Skeletal muscle tissue (tissue), 4 donors: ENCODE data around the gene TSPEAR. TPM values are rescaled to one million over a fixed set of nuclear protein-coding genes. Genes with fewer than 3 reads are reported as not detected.
A peak's percentile ranks its signal among the peaks of the same experiment; 100 is the strongest.

Experiments
- H3K27ac ChIP-seq: one replicate; pipeline ENCODE4 v1.7.0; 2013; ENCODE audit warnings: mild to moderate bottlenecking, low read depth, low read length, inconsistent platforms
- H3K27me3 ChIP-seq, 3 donors: one replicate each; pipeline ENCODE4 v1.7.0; 2013; ENCODE audit warnings: low read length in 3 of 3; ENCODE audit not compliant: control insufficient read depth in 3 of 3, insufficient read depth in 3 of 3
- H3K36me3 ChIP-seq, 3 donors: one replicate each; pipeline ENCODE4 v1.7.0; 2013; ENCODE audit warnings: low read length in 3 of 3; ENCODE audit not compliant: control insufficient read depth in 3 of 3, insufficient read depth in 3 of 3
- H3K4me1 ChIP-seq, 3 donors: one replicate each; pipeline ENCODE4 v1.7.0; 2013; ENCODE audit warnings: low read length in 3 of 3, mild to moderate bottlenecking in 3 of 3; ENCODE audit not compliant: control insufficient read depth in 3 of 3, insufficient read depth in 3 of 3
- H3K4me3 ChIP-seq, 3 donors: one replicate each; pipeline ENCODE4 v1.7.0; 2013; ENCODE audit warnings: low read length in 3 of 3
- H3K9ac ChIP-seq, 3 donors: one replicate each; pipeline ENCODE4 v1.7.0; 2013; ENCODE audit warnings: low read length in 3 of 3, mild to moderate bottlenecking in 3 of 3, moderate library complexity in 2 of 3, low read depth in 1 of 3
- H3K9me3 ChIP-seq, 3 donors: one replicate each; pipeline ENCODE4 v1.7.0; 2013; ENCODE audit warnings: low read length in 3 of 3; ENCODE audit not compliant: control insufficient read depth in 3 of 3
- total RNA-seq: library from RNA; depleted of rRNA; stranded (reverse); fragments of >200 nt; gene quantifications from one replicate; pipeline ENCODE4 v1.2.3, GENCODE V29; 2014
- donor health status: Osteomylitis.

Gene TSPEAR
- total RNA-seq, 1 donor from 2014 or later: not detected

GRCh38 chr21:44466351-44466954 lies 244.9 kb downstream of the TSPEAR start:
- Histone ChIP-seq H3K4me1 (peaks cover 0 to 9% (median 6%) of the 10 kb centered on the region in 3 donors), H3K9ac (no peak overlapping the region), H3K36me3 (no peaks in the 10 kb centered on the region), H3K4me3 (no peak overlapping the region), H3K9me3 (no peaks in the 10 kb centered on the region), H3K27ac (no peak overlapping the region), H3K27me3 (peaks cover 14 to 38% (median 28%) of the 10 kb centered on the region in 3 donors)

- no peak overlapping the region for H3K9ac ChIP-seq
- H3K4me1 ChIP-seq: peaks cover 2 to 14% (median 9%) of the 10 kb centered on the region in 3 donors
- no peaks in the 10 kb centered on the region for H3K9me3 ChIP-seq
- H3K27ac ChIP-seq: no peak overlapping the region
- H3K27me3 ChIP-seq: peaks cover 14 to 38% (median 28%) of the 10 kb centered on the region in 3 donors
- no peaks in the 10 kb centered on the region for H3K36me3 ChIP-seq
- H3K4me3 ChIP-seq: no peak overlapping the region
Measured at GRCh38 chr21:44464351-44464750, 247.0 kb downstream of the TSPEAR start.

GRCh38 chr21:44463724-44464123 lies 247.6 kb downstream of the TSPEAR start:
- no peak overlapping the region for H3K4me3 ChIP-seq
- H3K27ac ChIP-seq: no peak overlapping the region
- H3K9me3 ChIP-seq: no peaks in the 10 kb centered on the region
- H3K36me3 ChIP-seq: no peaks in the 10 kb centered on the region
- H3K27me3 ChIP-seq: peaks cover 14 to 38% (median 28%) of the 10 kb centered on the region in 3 donors
- peak overlapping the region in 1 of 3 donors; percentile 3 for H3K9ac ChIP-seq
- peaks cover 2 to 14% (median 9%) of the 10 kb centered on the region in 3 donors for H3K4me1 ChIP-seq

- H3K36me3 ChIP-seq: no peaks in the 10 kb centered on the region
- H3K27ac ChIP-seq: no peak overlapping the region
- peaks cover 2 to 14% (median 9%) of the 10 kb centered on the region in 3 donors for H3K4me1 ChIP-seq
- no peak overlapping the region for H3K9ac ChIP-seq
- no peaks in the 10 kb centered on the region for H3K9me3 ChIP-seq
- H3K4me3 ChIP-seq: no peak overlapping the region
- peaks cover 14 to 35% (median 28%) of the 10 kb centered on the region in 3 donors for H3K27me3 ChIP-seq
Measured at GRCh38 chr21:44462834-44463200, 248.6 kb downstream of the TSPEAR start.

GRCh38 chr21:44462086-44462833 lies 249.1 kb downstream of the TSPEAR start:
- Histone ChIP-seq H3K9me3 (no peaks in the 10 kb centered on the region), H3K27ac (no peak overlapping the region)

GRCh38 chr21:44461464-44462001 lies 249.8 kb downstream of the TSPEAR start:
- H3K27ac ChIP-seq: no peak overlapping the region
- H3K4me3 ChIP-seq: no peak overlapping the region
- peaks cover 0 to 2% (median 0%) of the 10 kb centered on the region in 3 donors for H3K36me3 ChIP-seq
- H3K9ac ChIP-seq: no peak overlapping the region
- H3K4me1 ChIP-seq: peaks cover 2 to 14% (median 9%) of the 10 kb centered on the region in 3 donors
- H3K27me3 ChIP-seq: peaks cover 20 to 30% (median 22%) of the 10 kb centered on the region in 3 donors
- no peaks in the 10 kb centered on the region for H3K9me3 ChIP-seq

More at GRCh38 chr21:44462086-44462833, 249.1 kb downstream of the TSPEAR start:
- H3K4me1 ChIP-seq: peaks cover 2 to 14% (median 9%) of the 10 kb centered on the region in 3 donors
- peaks cover 20 to 33% (median 23%) of the 10 kb centered on the region in 3 donors for H3K27me3 ChIP-seq
- peak overlapping the region in 1 of 3 donors; percentile 40 for H3K9ac ChIP-seq
- no peak overlapping the region for H3K4me3 ChIP-seq
- no peaks in the 10 kb centered on the region for H3K36me3 ChIP-seq

- H3K4me1 ChIP-seq: peaks cover 2 to 15% (median 12%) of the 10 kb centered on the region in 3 donors
- H3K9me3 ChIP-seq: no peaks in the 10 kb centered on the region
- H3K27ac ChIP-seq: no peak overlapping the region
- peaks cover 0 to 2% (median 0%) of the 10 kb centered on the region in 3 donors for H3K36me3 ChIP-seq
- no peak overlapping the region for H3K9ac ChIP-seq
- H3K4me3 ChIP-seq: no peak overlapping the region
- peaks cover 24 to 30% (median 25%) of the 10 kb centered on the region in 3 donors for H3K27me3 ChIP-seq
Measured at GRCh38 chr21:44461005-44461404, 250.4 kb downstream of the TSPEAR start.

- Histone ChIP-seq H3K9ac (no peak overlapping the region), H3K27me3 (peaks cover 24 to 34% (median 24%) of the 10 kb centered on the region in 3 donors), H3K36me3 (peaks cover 0 to 2% (median 0%) of the 10 kb centered on the region in 3 donors), H3K27ac (no peak overlapping the region), H3K4me3 (no peak overlapping the region), H3K9me3 (no peaks in the 10 kb centered on the region), H3K4me1 (peaks cover 2 to 16% (median 13%) of the 10 kb centered on the region in 3 donors)
Measured at GRCh38 chr21:44460441-44460755, 251.0 kb downstream of the TSPEAR start.

- Histone ChIP-seq H3K4me1 (peaks cover 2 to 16% (median 13%) of the 10 kb centered on the region in 3 donors), H3K27ac (no peak overlapping the region), H3K36me3 (peaks cover 0 to 2% (median 0%) of the 10 kb centered on the region in 3 donors), H3K27me3 (peaks cover 21 to 31% (median 24%) of the 10 kb centered on the region in 3 donors), H3K9ac (no peak overlapping the region), H3K4me3 (no peak overlapping the region), H3K9me3 (no peaks in the 10 kb centered on the region)
Measured at GRCh38 chr21:44459712-44460440, 251.5 kb downstream of the TSPEAR start.
